Right atrium auricular region (tissue), 2 donors: Measurements from ENCODE around the gene SAMD1. TPM values are rescaled to one million over a fixed set of nuclear protein-coding genes. Genes with fewer than 3 reads are reported as not detected.

ENCODE experiments used
- DNase-seq: peaks from one replicate; pipeline ENCODE4 v3.0.0-alpha.2; 2019; ENCODE audit warnings: low spot score
- H3K27ac ChIP-seq, 2 donors: fragments of 200-600 bp; sonication (generic); 1 replicate in 1 of 2; 2 replicates in 1 of 2; pipeline ENCODE4 v1.5.1; 2016 to 2019
- H3K27me3 ChIP-seq, 2 donors: fragments of 200-600 bp; sonication (generic); one replicate each; pipeline versions ENCODE4 v1.5.1 to v1.6.0; 2017 to 2019
- H3K36me3 ChIP-seq: fragments of 200-600 bp; sonication (generic); one replicate; pipeline ENCODE4 v1.5.1; 2016
- H3K4me1 ChIP-seq, 2 donors: fragments of 200-600 bp; sonication (generic); one replicate each; pipeline versions ENCODE4 v1.5.1 to v1.6.0; 2017 to 2019
- H3K4me3 ChIP-seq, 2 donors: fragments of 200-600 bp; sonication (generic); 1 replicate in 1 of 2; 2 replicates in 1 of 2; pipeline ENCODE4 v1.5.1; 2017 to 2019; ENCODE audit warnings: mild to moderate bottlenecking in 1 of 2, moderate library complexity in 1 of 2
- H3K9me3 ChIP-seq, 2 donors: fragments of 200-600 bp; sonication (generic); one replicate each; pipeline ENCODE4 v1.5.1; 2019
- total RNA-seq, 2 donors: library from RNA; depleted of rRNA; stranded (reverse); fragments of >200 nt; gene quantifications; one replicate each; pipeline ENCODE4 v1.1.0, GENCODE V29; 2016
- TF ChIP-seq, protein P1 (sequence below), 2 donors: fragments of 200-600 bp; sonication (generic); IDR thresholded peaks; one replicate each; pipeline ENCODE4 v1.5.1; 2019; ENCODE audit warnings: antibody characterized with exemption in 2 of 2

SAMD1 gene
- total RNA-seq, 2 donors from 2014 or later, result 20.2 to 38.2 TPM

DNA sequence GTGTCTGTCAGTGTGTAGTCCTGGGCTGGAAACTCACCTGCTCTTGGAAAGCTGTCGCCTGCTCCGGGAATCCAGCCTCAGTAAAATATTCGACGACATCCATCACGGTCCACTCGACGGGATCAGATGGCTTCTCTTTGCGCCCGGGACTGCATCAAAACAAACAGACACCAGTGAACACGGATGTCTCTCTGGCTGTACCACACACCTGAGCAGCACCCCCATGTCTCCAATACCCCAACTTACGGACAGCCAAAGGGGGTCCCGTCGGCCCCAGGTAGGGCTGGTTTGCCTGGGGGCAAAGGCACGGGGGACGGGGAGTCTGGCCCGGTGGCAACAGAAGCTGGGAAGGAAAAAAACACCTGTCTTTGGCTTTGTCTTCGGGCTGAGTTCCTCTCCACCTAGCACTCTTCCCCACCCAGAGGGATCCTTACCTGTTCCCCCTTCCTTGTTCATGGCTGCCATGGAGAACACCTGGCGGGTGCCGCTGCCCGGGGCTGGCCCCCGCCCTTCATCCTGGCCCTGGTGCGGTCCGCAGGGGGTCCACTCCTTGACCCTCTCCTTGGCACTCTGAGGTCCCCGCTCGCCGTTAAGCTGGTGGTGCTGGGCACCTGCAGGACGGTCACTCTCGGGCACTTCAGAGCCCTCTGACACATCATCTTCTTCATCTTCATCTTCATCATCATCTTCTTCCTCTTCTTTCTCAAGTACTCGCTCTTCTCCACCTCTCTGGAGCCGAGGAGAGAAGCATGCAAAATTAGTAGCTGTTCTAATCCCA lies 1.7 kb downstream of the SAMD1 start:
- no peaks in the 10 kb centered on the region for H3K27me3 ChIP-seq
- TF ChIP-seq, protein P1, sequence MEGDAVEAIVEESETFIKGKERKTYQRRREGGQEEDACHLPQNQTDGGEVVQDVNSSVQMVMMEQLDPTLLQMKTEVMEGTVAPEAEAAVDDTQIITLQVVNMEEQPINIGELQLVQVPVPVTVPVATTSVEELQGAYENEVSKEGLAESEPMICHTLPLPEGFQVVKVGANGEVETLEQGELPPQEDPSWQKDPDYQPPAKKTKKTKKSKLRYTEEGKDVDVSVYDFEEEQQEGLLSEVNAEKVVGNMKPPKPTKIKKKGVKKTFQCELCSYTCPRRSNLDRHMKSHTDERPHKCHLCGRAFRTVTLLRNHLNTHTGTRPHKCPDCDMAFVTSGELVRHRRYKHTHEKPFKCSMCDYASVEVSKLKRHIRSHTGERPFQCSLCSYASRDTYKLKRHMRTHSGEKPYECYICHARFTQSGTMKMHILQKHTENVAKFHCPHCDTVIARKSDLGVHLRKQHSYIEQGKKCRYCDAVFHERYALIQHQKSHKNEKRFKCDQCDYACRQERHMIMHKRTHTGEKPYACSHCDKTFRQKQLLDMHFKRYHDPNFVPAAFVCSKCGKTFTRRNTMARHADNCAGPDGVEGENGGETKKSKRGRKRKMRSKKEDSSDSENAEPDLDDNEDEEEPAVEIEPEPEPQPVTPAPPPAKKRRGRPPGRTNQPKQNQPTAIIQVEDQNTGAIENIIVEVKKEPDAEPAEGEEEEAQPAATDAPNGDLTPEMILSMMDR (IDR thresholded peaks at IDR 0.05), result no peak
- H3K27ac ChIP-seq, result peak overlapping the region in 1 of 2 donors; percentile 43
- no peak for DNase-seq
- peaks cover 0 to 15% of the 10 kb centered on the region in 2 donors for H3K4me1 ChIP-seq
- H3K4me3 ChIP-seq, result peak overlapping the region; percentile 70 to 76
- peaks cover 8% of the 10 kb centered on the region for H3K36me3 ChIP-seq
- H3K9me3 ChIP-seq, result peaks cover 4 to 13% of the 10 kb centered on the region in 2 donors

DNA sequence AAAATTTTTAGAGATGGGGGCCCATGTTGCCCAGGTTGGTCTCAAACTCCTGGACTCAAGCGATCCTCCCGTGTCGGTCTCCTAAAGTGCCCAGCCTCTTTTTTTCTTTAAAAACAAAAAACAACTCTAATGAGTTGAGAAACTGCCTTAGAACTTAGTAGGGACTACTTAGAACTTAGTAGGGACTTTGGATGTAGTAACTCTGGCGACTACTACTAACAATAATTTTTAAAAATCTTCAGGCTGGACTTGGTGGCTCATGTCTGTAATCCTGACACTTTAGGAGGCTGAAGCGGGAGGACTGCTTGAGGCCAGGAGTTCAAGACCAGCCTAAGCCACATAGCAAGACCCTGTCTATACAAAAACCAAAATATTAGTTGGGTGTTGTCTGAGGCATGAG lies 4.5 kb downstream of the SAMD1 start:
- Histone ChIP-seq H3K27me3 (no peaks in the 10 kb centered on the region), H3K4me3 (no peak overlapping the region), H3K9me3 (no peaks in the 10 kb centered on the region), H3K36me3 (peaks cover 8% of the 10 kb centered on the region), H3K27ac (no peak overlapping the region), H3K4me1 (peaks cover 0 to 17% of the 10 kb centered on the region in 2 donors)
- no peak for DNase-seq
- TF ChIP-seq, protein P1 (IDR thresholded peaks at IDR 0.05), result no peak

DNA sequence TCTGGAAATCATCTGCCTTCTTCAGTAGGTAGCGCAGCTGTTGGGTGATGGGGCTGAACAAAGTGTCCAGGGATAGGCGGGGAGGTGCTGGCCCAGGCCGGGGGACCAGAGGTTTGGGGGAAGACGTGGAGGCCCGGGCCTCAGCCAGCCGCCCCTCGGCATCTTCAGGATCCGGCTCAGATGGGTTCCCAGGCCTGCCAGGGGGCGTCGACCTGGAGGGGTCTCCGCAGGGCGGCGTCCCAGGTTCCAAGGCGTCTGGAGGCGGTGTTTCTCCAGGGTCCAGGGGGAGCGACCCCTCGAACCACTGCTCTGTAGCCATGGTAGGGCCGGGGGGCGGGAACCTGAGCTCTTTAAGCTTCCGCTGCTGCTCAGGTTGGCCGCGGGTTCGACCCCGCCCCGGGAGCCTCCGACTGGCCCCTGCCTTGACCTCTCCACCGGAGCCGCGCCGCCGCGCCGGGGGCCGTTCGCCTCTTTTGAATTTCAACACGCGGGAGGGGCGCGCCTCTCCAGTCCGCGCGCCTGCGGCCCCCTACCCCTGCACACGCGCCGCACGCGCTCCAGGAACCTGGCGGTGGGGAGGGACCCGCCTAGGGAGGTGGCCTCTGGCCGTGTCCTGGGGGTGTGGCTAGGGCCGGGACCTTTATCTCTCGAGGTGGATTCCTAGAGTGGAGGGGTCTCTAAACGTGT lies 5.1 kb downstream of the SAMD1 start, which contains the start of gene C19orf67:
TSS of gene C19orf67 (minus strand) at position 475 of the 687 bp plus-strand sequence. CDS start at position 319, 156 bp downstream.
- Histone ChIP-seq H3K4me1 (peaks cover 0 to 22% of the 10 kb centered on the region in 2 donors), H3K4me3 (no peak within 1 kb of the TSS), H3K9me3 (no peaks in the 10 kb centered on the region), H3K27ac (no peak within 1 kb of the TSS), H3K36me3 (peaks cover 8% of the 10 kb centered on the region), H3K27me3 (no peaks in the 10 kb centered on the region)
- no peak for DNase-seq
- TF ChIP-seq, protein P1 (IDR thresholded peaks at IDR 0.05), result no peak

- Histone ChIP-seq H3K27me3 (no peaks in the 10 kb centered on the region), H3K9me3 (no peaks in the 10 kb centered on the region), H3K36me3 (no peaks in the 10 kb centered on the region), H3K4me1 (peaks cover 0 to 19% of the 10 kb centered on the region in 2 donors), H3K27ac (no peak overlapping the region), H3K4me3 (peak overlapping the region in 1 of 2 donors; percentile 67)
- DNase-seq, result no peak
- TF ChIP-seq, protein P1 (IDR thresholded peaks at IDR 0.05), result no peak
Measured at GRCh38 chr19:14082675-14082960, 7.9 kb downstream of the SAMD1 start.

DNA sequence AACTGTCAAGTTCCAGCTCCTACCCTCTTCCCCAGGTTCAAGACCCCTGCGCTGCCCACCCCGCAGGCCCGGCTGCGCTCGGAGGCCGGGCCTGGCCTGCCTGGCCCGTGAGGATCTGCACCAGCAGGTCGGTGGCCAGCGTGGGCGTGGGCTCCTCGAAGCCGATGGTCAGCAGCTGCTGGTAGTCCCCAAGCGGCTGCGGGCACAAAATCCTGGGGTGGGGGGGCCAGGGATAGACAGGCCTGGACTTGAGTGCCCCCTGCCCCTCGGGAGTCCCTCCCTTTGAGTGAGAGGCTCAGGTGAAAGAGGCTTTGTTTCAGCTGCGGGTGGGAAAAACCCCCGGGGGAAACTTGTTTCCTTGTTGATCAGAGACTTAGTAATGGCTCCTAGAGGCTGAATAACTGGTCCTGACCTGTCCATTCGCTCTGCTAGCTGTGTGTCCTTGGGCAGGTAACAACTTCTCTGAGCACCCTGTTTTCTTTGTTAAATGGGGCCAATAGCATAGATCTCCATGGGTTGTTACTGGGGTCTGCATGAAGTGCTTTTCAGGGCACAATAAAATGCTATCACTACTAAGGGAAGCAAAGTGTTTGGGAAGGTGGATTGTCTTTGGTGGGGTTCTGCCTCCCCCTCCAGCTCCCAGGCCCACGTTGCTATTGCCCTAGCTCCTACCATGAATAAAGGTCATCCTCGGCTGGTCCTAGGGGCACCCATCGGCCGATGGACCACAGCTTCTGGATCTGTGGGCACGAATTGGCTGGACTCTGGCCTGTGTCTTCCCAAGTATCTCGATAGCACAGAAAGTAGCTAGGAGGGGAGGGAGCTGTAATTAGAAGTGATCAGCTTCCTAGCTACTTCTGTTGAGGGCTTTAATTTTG lies 8.5 kb downstream of the SAMD1 start:
- Histone ChIP-seq H3K27ac (peak overlapping the region; percentile 88 to 95), H3K36me3 (no peaks in the 10 kb centered on the region), H3K9me3 (no peaks in the 10 kb centered on the region), H3K4me1 (peaks cover 0 to 19% of the 10 kb centered on the region in 2 donors), H3K4me3 (peak overlapping the region; percentile 67 to 72), H3K27me3 (no peaks in the 10 kb centered on the region)
- TF ChIP-seq, protein P1 (IDR thresholded peaks at IDR 0.05), result no peak
- DNase-seq, result peak; percentile 61
